B cell (primary cell): Measurements from ENCODE around the gene LSM4. TPM values are rescaled to one million over a fixed set of nuclear protein-coding genes. Genes with fewer than 3 reads are reported as not detected.

ENCODE experiments used
- ATAC-seq: fragments of 200-7000 bp; cut with Tn5 transposase; one replicate; pipeline ENCODE4 v1.10.0; 2021; ENCODE audit warnings: low read depth, mild to moderate bottlenecking, moderate number of reproducible peaks, moderate library complexity
- CTCF ChIA-PET: fragments of 350-600 bp; sonication (Branson Sonifier 250); formaldehyde crosslinking; loops from one replicate; lab custom pipeline; 2021; ENCODE audit warnings: antibody characterized with exemption, inconsistent platforms; lab: Charles Lee
- POLR2A ChIA-PET: fragments of 350-600 bp; sonication (Branson Sonifier 250); formaldehyde crosslinking; loops from one replicate; lab custom pipeline; 2021; ENCODE audit warnings: antibody characterized with exemption; lab: Charles Lee
- DNase-seq: peaks from one replicate; pipeline ENCODE4 v3.0.0; 2013
- H2AFZ ChIP-seq: 2 replicates; pipeline ENCODE4 v1.6.1; 2012; ENCODE audit warnings: mild to moderate bottlenecking, low read depth, low read length; ENCODE audit not compliant: insufficient read depth, poor library complexity, severe bottlenecking
- H3K27ac ChIP-seq, 2 donors: 1 replicate in 1 of 2; 2 replicates in 1 of 2; pipeline ENCODE4 v1.5.1; 2012 to 2013; ENCODE audit warnings: low read length in 2 of 2, mild to moderate bottlenecking in 2 of 2, moderate library complexity in 1 of 2
- H3K27me3 ChIP-seq, 4 experiments: fragments of 200-600 bp in 1 of 4; sonication (generic) in 1 of 4; replicated peaks in 1 of 4; 1 replicate in 2 of 4; 2 replicates in 2 of 4; pipeline versions ENCODE4 v1.6.1 to v1.7.0; 2013 to 2016; ENCODE audit warnings: low read length in 3 of 4, mild to moderate bottlenecking in 2 of 4, mixed read lengths in 1 of 4, moderate library complexity in 1 of 4; ENCODE audit not compliant: insufficient read depth in 4 of 4, control insufficient read depth in 3 of 4; ENCODE audit errors: control extremely low read depth in 1 of 4
- H3K36me3 ChIP-seq, 2 experiments: replicated peaks in 1 of 2; 1 replicate in 1 of 2; 2 replicates in 1 of 2; pipeline versions ENCODE4 v1.6.1 to v1.7.1; 2013; ENCODE audit warnings: low read length in 1 of 2; ENCODE audit not compliant: insufficient read depth in 2 of 2, control insufficient read depth in 1 of 2; ENCODE audit errors: control extremely low read depth in 1 of 2, extremely low read depth in 1 of 2
- H3K4me1 ChIP-seq, 2 donors: fragments of 200-600 bp in 1 of 2; sonication (generic) in 1 of 2; 1 replicate in 1 of 2; 2 replicates in 1 of 2; pipeline versions ENCODE4 v1.5.1 to v1.6.1; 2013 to 2017; ENCODE audit warnings: low read length in 2 of 2; ENCODE audit not compliant: control insufficient read depth in 2 of 2, insufficient read depth in 2 of 2
- H3K4me2 ChIP-seq: replicated peaks from 2 replicates; pipeline ENCODE3; 2012; ENCODE audit warnings: mild to moderate bottlenecking, low read depth, low read length; ENCODE audit not compliant: poor library complexity, severe bottlenecking
- H3K4me3 ChIP-seq, 5 experiments: fragments of 200-600 bp in 1 of 5; sonication (generic) in 1 of 5; 1 replicate in 3 of 5; 2 replicates in 2 of 5; pipeline versions ENCODE4 v1.5.1 to v1.7.0; 2011 to 2016; ENCODE audit warnings: low read length in 4 of 5, mild to moderate bottlenecking in 4 of 5, low read depth in 2 of 5, control low read depth in 1 of 5, moderate library complexity in 1 of 5; ENCODE audit not compliant: insufficient read depth in 1 of 5; ENCODE audit errors: control extremely low read depth in 1 of 5, extremely low read depth in 1 of 5
- H3K79me2 ChIP-seq: fragments of 200-600 bp; sonication (generic); one replicate; pipeline ENCODE4 v1.6.0; 2016; ENCODE audit warnings: low read length; ENCODE audit not compliant: control insufficient read depth, insufficient read depth
- H3K9ac ChIP-seq: fragments of 200-600 bp; sonication (generic); 2 replicates; pipeline ENCODE4 v1.6.1; 2017; ENCODE audit warnings: mild to moderate bottlenecking, low read length, moderate library complexity
- H3K9me3 ChIP-seq, 3 donors: one replicate each; pipeline versions ENCODE4 v1.6.1 to v1.7.1; 2013; ENCODE audit warnings: low read length in 2 of 3; ENCODE audit not compliant: control insufficient read depth in 2 of 3, insufficient read depth in 1 of 3; ENCODE audit errors: control extremely low read depth in 1 of 3
- H4K20me1 ChIP-seq: 2 replicates; pipeline ENCODE4 v1.6.0; 2012; ENCODE audit warnings: mild to moderate bottlenecking, low read length; ENCODE audit not compliant: insufficient read depth, control insufficient read depth, poor library complexity, severe bottlenecking
- H3K27ac Mint-ChIP-seq: one replicate; pipeline ENCODE4 v1.8.0; 2021; ENCODE audit warnings: mixed read lengths
- H3K27me3 Mint-ChIP-seq: one replicate; pipeline ENCODE4 v1.8.0; 2021; ENCODE audit warnings: mixed read lengths
- H3K4me1 Mint-ChIP-seq: one replicate; pipeline ENCODE4 v1.8.0; 2021; ENCODE audit warnings: mixed read lengths
- H3K4me3 Mint-ChIP-seq: one replicate; pipeline ENCODE4 v1.8.0; 2021; ENCODE audit warnings: mixed read lengths
- H3K9me3 Mint-ChIP-seq: one replicate; pipeline ENCODE4 v1.8.0; 2022; ENCODE audit warnings: mixed read lengths; ENCODE audit not compliant: insufficient read depth
- CTCF ChIP-seq: fragments of 200-600 bp; IDR thresholded peaks from one replicate; pipeline ENCODE4 v1.8.0; 2022; ENCODE audit warnings: antibody characterized with exemption, mild to moderate bottlenecking
- EZH2 ChIP-seq: IDR thresholded peaks from 2 replicates; pipeline ENCODE4 v1.6.1; 2012; ENCODE audit warnings: borderline replicate concordance, low read depth, mild to moderate bottlenecking, moderate library complexity, low read length; ENCODE audit not compliant: insufficient read depth, poor library complexity, severe bottlenecking
- WGBS: methylation state at CpG from one replicate; pipeline ENCODE4 v1.1.5; 2013; ENCODE audit warnings: missing lambda C conversion rate; ENCODE audit not compliant: insufficient coverage; 5-methylcytosine and 5-hydroxymethylcytosine counted together
- intact Hi-C: fragments of 100-400 bp; cut with micrococcal nuclease; formaldehyde crosslinking; loops from one replicate; pipeline ENCODE4 v1.10.0; 2022
- polyA plus RNA-seq: library from polyadenylated mRNA; depleted of rRNA; stranded (reverse); fragments of >200 nt; gene quantifications from 2 replicates; pipeline ENCODE4 v1.2.3, GENCODE V29; 2012
- total RNA-seq, 2 donors: library from RNA; stranded (reverse); fragments of 120-200 nt in 1 of 2; gene quantifications; 1 replicate in 1 of 2; 2 replicates in 1 of 2; pipeline versions ENCODE4 v1.2.3 to v1.2.4, GENCODE V29; 2013 to 2022

LSM4 gene
- total and polyA plus RNA-seq, 2 donors (not counting 1 experiment from before 2014, with no cell fraction given) = 66.3 to 86.1 TPM

DNA sequence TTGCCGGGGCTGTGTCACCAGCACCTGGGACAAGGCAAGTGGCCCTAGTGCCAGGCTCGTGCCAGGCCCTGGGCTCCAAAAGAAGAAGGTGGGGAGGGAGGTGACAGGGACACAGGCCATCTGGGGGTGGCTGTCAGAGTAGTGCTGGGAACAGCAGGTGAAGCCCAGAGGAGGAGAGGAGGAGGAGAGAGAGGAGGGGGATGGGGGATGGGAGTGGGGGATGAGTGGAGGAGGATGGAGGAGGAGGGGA, 18.7 kb downstream of the LSM4 start:
- peak overlapping the region; percentile 98 to 99 for H3K27ac ChIP-seq
- H3K4me1 Mint-ChIP-seq = peaks cover 44% of the 10 kb centered on the region

More for the DNA sequence above, 18.7 kb downstream of the LSM4 start:
- ChIA-PET POLR2A (interaction anchor here (0.5 to 5.5 kb wide), 9 partner anchors 12 to 304 kb away, joined by 3 to 224 read pairs (median 7); partner anchors contain the start of genes JUND and LSM4), CTCF (interaction anchor here (1.0 to 5.5 kb wide), 8 partner anchors 10 to 49 kb away, joined by 3 to 167 read pairs (median 9); partner anchors contain the start of genes JUND and LSM4)
- peak; percentile 46 for DNase-seq
- Histone ChIP-seq H3K36me3 (peaks cover 0 to 8% of the 10 kb centered on the region in 2 experiments), H4K20me1 (no peaks in the 10 kb centered on the region), H3K9ac (peak overlapping the region; percentile 73), H2AFZ (peak overlapping the region; percentile 57), H3K79me2 (peaks cover 9% of the 10 kb centered on the region), H3K4me1 (peaks cover 44 to 68% of the 10 kb centered on the region in 2 donors), H3K27me3 (no peaks in the 10 kb centered on the region), H3K9me3 (no peaks in the 10 kb centered on the region), H3K4me2 (peak overlapping the region; percentile 96), H3K4me3 (peak overlapping the region in 4 of 5 experiments; percentile 51 to 60 (median 54))
- intact Hi-C loops = loop anchor here (1.0 kb wide), 1 partner anchor 10 kb away; no protein-coding TSS in a partner anchor
- WGBS = 8% methylated on average over 2 of the region's 2 CpGs
- Mint-ChIP-seq H3K4me3 (peak overlapping the region; percentile 95), H3K27me3 (no peaks in the 10 kb centered on the region), H3K27ac (peak overlapping the region; percentile 100), H3K9me3 (no peaks in the 10 kb centered on the region)
- no peak for ATAC-seq
- TF ChIP-seq EZH2 = no peak
- no peak for TF ChIP-seq CTCF
